ENCODE data around the gene NFIA.

Gene NFIA

DNA sequence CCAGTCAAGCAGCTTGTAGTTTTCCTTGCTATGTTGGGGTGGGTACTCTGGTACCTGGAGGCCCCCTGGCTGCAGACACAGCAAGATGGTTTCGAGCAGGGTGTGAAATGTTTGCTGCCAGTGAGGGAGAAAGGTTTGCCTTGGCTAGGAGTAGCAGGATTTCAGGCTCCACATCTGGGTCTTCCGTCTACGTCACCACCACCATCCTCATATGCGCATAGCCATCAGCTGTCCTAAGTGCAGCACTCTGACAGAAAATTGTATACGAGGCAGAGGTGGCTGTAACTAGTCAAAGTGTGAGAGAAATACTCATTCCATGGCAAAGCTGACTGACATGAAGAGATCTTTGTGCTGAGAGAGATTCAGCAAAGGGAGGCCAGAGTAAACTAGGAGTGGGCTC, 212.6 kb downstream of the NFIA start:
- H3K9ac ChIP-seq (ENCODE audit: low read depth, low read length, poor library complexity, severe bottlenecking) = no peak overlapping the region
- H3K4me3 ChIP-seq (ENCODE audit: low read length, poor library complexity, severe bottlenecking) = no peak overlapping the region
- H3K36me3 ChIP-seq (ENCODE audit: insufficient read depth, low read length) = no peaks in the 10 kb centered on the region
- no peak overlapping the region for H2AFZ ChIP-seq (ENCODE audit: low read length)
- no peaks in the 10 kb centered on the region for H3K9me2 ChIP-seq (replicated peaks; ENCODE audit: low read depth, low read length)
- no peak for TF ChIP-seq EZH2phosphoT487 (IDR thresholded peaks at IDR 0.05; ENCODE audit: borderline replicate concordance)
- TF ChIP-seq CTCF (conservative IDR thresholded peaks at IDR 0.05; ENCODE audit: low read length) = no peak
- H3K4me1 ChIP-seq (ENCODE audit: insufficient read depth, low read length, poor library complexity, severe bottlenecking) = peaks cover 9% of the 10 kb centered on the region
- H3F3A ChIP-seq (ENCODE audit: low read depth) = no peaks in the 10 kb centered on the region
- no peak overlapping the region for H3K4me2 ChIP-seq (ENCODE audit: low read depth, low read length, poor library complexity, severe bottlenecking)
- no peaks in the 10 kb centered on the region for H3K27me3 ChIP-seq (ENCODE audit: insufficient read depth, low read length, poor library complexity, severe bottlenecking)
- H3K79me2 ChIP-seq (ENCODE audit: insufficient read depth, low read length) = no peaks in the 10 kb centered on the region
- no peaks in the 10 kb centered on the region for H4K20me1 ChIP-seq (ENCODE audit: insufficient read depth, low read length, poor library complexity, severe bottlenecking)
- H3K9me3 ChIP-seq (ENCODE audit: insufficient read depth, low read depth, low read length) = no peaks in the 10 kb centered on the region

DNA sequence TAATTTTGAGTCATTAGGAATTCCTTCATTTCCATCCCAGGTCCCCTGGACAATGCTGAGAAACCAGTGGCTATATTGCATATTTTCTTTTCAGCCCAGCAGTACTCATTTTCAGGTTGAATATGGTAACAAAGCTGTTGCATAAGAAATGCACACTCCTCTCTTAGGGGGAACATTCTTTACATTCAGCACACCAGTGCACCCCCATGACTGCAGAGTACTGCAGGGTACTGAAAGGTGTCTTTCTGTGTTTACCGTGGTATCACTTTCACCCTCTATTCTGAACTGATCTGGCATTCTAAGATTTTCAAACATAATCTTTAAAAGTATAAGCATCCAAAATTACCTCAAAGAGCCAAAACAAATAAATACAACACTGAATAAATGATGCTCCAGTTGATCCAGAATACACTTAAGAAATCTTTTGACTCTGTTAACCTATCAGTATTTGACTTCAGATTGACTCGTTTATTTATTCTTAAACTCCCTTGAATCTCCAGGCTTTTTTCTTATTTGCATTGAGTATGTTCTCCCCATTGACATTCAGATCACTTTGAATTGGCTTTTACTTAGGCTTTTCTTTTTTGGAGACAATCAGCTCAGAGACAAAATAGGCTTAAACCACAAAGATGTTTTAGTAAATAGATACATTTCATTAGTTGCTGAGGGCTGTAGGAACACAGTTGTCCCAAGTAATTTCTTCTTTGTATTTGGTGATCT, 213.6 kb downstream of the NFIA start:
- Histone ChIP-seq H3K4me2 (ENCODE audit: low read depth, low read length, poor library complexity, severe bottlenecking) (no peak overlapping the region), H2AFZ (ENCODE audit: low read length) (no peak overlapping the region), H3F3A (ENCODE audit: low read depth) (no peaks in the 10 kb centered on the region), H3K27me3 (ENCODE audit: insufficient read depth, low read length, poor library complexity, severe bottlenecking) (no peaks in the 10 kb centered on the region), H3K9me3 (ENCODE audit: insufficient read depth, low read depth, low read length) (no peaks in the 10 kb centered on the region), H3K4me3 (ENCODE audit: low read length, poor library complexity, severe bottlenecking) (no peak overlapping the region), H4K20me1 (ENCODE audit: insufficient read depth, low read length, poor library complexity, severe bottlenecking) (no peaks in the 10 kb centered on the region), H3K36me3 (ENCODE audit: insufficient read depth, low read length) (no peaks in the 10 kb centered on the region), H3K4me1 (ENCODE audit: insufficient read depth, low read length, poor library complexity, severe bottlenecking) (peaks cover 9% of the 10 kb centered on the region), H3K9ac (ENCODE audit: low read depth, low read length, poor library complexity, severe bottlenecking) (no peak overlapping the region), H3K9me2 (replicated peaks; ENCODE audit: low read depth, low read length) (no peaks in the 10 kb centered on the region), H3K79me2 (ENCODE audit: insufficient read depth, low read length) (no peaks in the 10 kb centered on the region)
- no peak for TF ChIP-seq EZH2phosphoT487 (IDR thresholded peaks at IDR 0.05; ENCODE audit: borderline replicate concordance)
- TF ChIP-seq CTCF (conservative IDR thresholded peaks at IDR 0.05; ENCODE audit: low read length) = no peak

DNA sequence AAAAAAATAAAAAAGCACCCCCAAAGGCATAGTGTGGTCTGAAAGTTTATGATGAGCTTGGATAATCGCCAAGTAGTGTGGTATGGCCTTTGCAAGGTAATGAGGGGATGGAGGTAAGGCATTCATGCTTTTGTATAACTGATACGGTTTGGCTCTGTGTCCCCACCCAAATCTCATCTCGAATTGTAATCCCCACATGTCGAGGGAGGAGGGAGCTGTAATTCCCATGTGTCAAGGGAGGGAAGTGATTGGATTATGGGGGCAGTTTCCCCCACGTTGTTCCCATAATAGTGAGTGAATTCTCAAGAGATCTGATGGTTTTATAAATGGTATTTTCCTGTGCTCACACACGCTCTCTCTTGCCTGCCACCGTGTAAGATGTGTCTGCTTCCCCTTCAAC, 215.5 kb downstream of the NFIA start:
- Histone ChIP-seq H3K4me1 (ENCODE audit: insufficient read depth, low read length, poor library complexity, severe bottlenecking) (peaks cover 9% of the 10 kb centered on the region), H3K4me2 (ENCODE audit: low read depth, low read length, poor library complexity, severe bottlenecking) (no peak overlapping the region), H2AFZ (ENCODE audit: low read length) (no peak overlapping the region), H3F3A (ENCODE audit: low read depth) (no peaks in the 10 kb centered on the region), H3K4me3 (ENCODE audit: low read length, poor library complexity, severe bottlenecking) (no peak overlapping the region), H3K79me2 (ENCODE audit: insufficient read depth, low read length) (no peaks in the 10 kb centered on the region), H3K36me3 (ENCODE audit: insufficient read depth, low read length) (no peaks in the 10 kb centered on the region), H4K20me1 (ENCODE audit: insufficient read depth, low read length, poor library complexity, severe bottlenecking) (no peaks in the 10 kb centered on the region), H3K9ac (ENCODE audit: low read depth, low read length, poor library complexity, severe bottlenecking) (no peak overlapping the region), H3K9me2 (replicated peaks; ENCODE audit: low read depth, low read length) (no peaks in the 10 kb centered on the region), H3K27me3 (ENCODE audit: insufficient read depth, low read length, poor library complexity, severe bottlenecking) (no peaks in the 10 kb centered on the region), H3K9me3 (ENCODE audit: insufficient read depth, low read depth, low read length) (no peaks in the 10 kb centered on the region)
- TF ChIP-seq CTCF (conservative IDR thresholded peaks at IDR 0.05; ENCODE audit: low read length) = no peak
- no peak for TF ChIP-seq EZH2phosphoT487 (IDR thresholded peaks at IDR 0.05; ENCODE audit: borderline replicate concordance)

Data from Loucy (cell line).